ENCODE data around the gene TSPAN14. TPM values are rescaled to one million over a fixed set of nuclear protein-coding genes. Genes with fewer than 3 reads are reported as not detected.

The TSPAN14 gene
- total RNA-seq, 3 donors from 2014 or later, result 75.5 to 96.5 (median 81.0) TPM

DNA sequence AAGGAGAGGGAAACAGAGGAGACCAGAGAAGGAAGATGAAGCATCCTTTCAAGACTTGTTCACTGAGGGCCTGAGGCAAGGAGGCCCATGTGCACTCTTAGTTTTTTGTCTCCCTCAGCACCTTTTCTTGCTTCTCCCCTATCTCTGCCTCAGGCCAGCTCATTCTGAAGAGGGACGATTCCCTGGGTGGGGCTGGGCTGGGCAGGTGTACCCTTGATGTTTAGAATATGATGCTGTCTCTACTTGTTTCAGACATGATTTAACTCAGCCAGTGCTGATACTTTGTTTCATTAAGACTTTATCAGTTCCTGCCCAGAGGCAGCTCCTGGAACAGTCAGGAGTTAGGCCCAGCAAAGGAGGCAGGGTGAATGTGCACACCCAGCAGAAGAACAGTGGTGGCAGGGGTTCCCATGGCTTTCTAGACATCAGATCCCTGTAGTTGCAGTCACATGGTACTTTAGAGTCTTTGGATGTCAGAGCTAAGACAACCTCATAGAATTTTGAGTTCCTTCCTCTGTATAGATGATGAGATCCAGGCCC, 42.4 kb upstream of the TSPAN14 start:
- DNase-seq (no peak), ATAC-seq (no peak)
- TF ChIP-seq, protein P1, sequence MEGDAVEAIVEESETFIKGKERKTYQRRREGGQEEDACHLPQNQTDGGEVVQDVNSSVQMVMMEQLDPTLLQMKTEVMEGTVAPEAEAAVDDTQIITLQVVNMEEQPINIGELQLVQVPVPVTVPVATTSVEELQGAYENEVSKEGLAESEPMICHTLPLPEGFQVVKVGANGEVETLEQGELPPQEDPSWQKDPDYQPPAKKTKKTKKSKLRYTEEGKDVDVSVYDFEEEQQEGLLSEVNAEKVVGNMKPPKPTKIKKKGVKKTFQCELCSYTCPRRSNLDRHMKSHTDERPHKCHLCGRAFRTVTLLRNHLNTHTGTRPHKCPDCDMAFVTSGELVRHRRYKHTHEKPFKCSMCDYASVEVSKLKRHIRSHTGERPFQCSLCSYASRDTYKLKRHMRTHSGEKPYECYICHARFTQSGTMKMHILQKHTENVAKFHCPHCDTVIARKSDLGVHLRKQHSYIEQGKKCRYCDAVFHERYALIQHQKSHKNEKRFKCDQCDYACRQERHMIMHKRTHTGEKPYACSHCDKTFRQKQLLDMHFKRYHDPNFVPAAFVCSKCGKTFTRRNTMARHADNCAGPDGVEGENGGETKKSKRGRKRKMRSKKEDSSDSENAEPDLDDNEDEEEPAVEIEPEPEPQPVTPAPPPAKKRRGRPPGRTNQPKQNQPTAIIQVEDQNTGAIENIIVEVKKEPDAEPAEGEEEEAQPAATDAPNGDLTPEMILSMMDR (IDR thresholded peaks at IDR 0.05), result no peak
- peaks cover 64% of the 10 kb centered on the region for H3K4me1 ChIP-seq (ENCODE audit: low read depth)
- H3K4me3 ChIP-seq, result no peak overlapping the region
- H3K9me3 ChIP-seq, result no peaks in the 10 kb centered on the region
- intact Hi-C loops (cut with DNase I, micrococcal nuclease), result no loop called here
- no peaks in the 10 kb centered on the region for H3K36me3 ChIP-seq (ENCODE audit: low read depth)

- no peaks in the 10 kb centered on the region for H3K36me3 ChIP-seq (ENCODE audit: low read depth)
- intact Hi-C loops (cut with DNase I, micrococcal nuclease), result no loop called here
- H3K9me3 ChIP-seq, result no peaks in the 10 kb centered on the region
- peaks cover 62% of the 10 kb centered on the region for H3K4me1 ChIP-seq (ENCODE audit: low read depth)
- DNase-seq (no peak), ATAC-seq (no peak)
- TF ChIP-seq, protein P1 (IDR thresholded peaks at IDR 0.05), result no peak
- no peak overlapping the region for H3K4me3 ChIP-seq
Measured at GRCh38 chr10:80412486-80412885, 41.6 kb upstream of the TSPAN14 start.

DNA sequence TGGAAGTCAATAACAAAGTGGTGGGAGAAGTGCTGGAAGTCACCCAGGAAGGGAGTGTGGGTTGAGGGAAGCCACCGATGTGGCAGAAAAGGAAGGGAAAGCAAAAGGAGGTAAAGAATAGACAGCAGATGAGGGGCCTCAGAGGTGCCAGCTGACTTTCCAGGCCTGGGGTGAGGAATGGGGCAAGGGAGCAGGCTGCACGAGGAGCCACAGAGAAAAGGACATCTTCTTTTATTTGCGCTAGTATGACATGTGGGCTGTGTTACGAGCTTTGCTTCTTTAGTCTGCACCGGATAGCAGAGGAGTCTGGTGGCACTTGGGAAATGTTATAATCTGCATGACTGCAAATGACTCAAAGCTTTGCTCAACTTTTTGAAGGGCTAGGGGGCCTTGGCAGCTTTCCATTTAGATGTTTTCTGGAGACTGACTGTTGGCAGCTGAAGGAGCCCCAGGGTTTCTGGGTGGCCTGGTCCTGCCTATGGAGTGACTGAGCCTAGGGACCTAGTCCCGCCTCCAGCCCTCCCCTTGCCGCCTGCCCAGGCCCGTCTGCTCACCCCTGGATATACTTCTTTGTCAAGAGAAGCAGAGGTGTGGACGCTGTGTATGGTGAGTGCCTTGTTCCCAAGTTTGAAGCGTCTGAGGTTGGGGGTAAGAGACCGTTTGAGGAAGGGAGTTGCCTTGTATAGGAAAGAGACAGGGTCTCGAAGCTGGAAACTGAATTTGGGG, 40.7 kb upstream of the TSPAN14 start:
- Histone ChIP-seq H3K4me1 (ENCODE audit: low read depth) (peaks cover 60% of the 10 kb centered on the region), H3K36me3 (ENCODE audit: low read depth) (no peaks in the 10 kb centered on the region), H3K9me3 (no peaks in the 10 kb centered on the region), H3K4me3 (no peak overlapping the region)
- TF ChIP-seq, protein P1 (IDR thresholded peaks at IDR 0.05), result no peak
- no peak for ATAC-seq
- DNase-seq, result peak in 1 of 3 donors; percentile 10
- intact Hi-C loops (cut with DNase I, micrococcal nuclease), result no loop called here

- DNase-seq (peak in 1 of 3 donors; percentile 62), ATAC-seq (peak; percentile 80)
- H3K9me3 ChIP-seq, result no peaks in the 10 kb centered on the region
- intact Hi-C loops (cut with DNase I, micrococcal nuclease), result no loop called here
- no peaks in the 10 kb centered on the region for H3K36me3 ChIP-seq (ENCODE audit: low read depth)
- peaks cover 58% of the 10 kb centered on the region for H3K4me1 ChIP-seq (ENCODE audit: low read depth)
- no peak overlapping the region for H3K4me3 ChIP-seq
- TF ChIP-seq, protein P1 (IDR thresholded peaks at IDR 0.05), result no peak
Measured at GRCh38 chr10:80414142-80414895, 39.8 kb upstream of the TSPAN14 start.

DNA sequence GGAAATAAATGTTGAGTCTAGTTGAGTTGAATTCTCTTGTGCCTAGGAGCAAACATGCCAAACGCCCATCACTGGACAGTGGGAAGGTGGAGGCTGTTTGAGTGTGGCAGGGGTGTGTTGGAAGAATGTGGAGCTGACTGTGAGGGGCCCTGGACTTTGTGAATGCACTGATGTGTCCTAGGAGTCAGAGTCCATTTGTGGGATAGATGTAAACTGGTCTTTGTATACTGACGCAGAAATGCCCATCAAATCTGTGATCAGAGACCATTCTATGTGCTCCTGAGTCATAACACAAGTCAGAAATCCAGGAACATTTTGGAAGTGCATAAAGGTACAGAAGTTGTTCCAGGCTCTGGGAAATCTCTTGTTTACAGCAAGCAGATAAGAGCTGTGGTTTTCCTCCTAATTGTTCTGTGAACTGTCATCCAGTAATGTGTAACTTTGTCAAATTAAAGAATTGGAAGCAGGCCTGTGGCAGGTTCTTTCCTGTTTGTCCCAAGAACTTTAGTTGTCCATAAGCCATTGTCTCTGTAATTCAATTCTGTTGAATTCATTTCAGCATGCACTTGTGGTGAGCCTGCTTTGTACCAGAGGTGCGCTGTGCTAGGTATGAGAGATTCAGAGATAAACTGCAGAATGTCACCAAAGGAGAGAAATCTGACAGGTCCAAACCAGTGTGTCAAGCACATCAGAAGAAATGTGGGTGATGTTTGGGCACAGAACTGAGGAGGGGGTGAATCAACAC, 38.2 kb upstream of the TSPAN14 start:
- peaks cover 42% of the 10 kb centered on the region for H3K4me1 ChIP-seq (ENCODE audit: low read depth)
- H3K9me3 ChIP-seq, result no peaks in the 10 kb centered on the region
- DNase-seq, result no peak
- ATAC-seq, result peak; percentile 40
- H3K4me3 ChIP-seq, result no peak overlapping the region
- intact Hi-C loops (cut with DNase I, micrococcal nuclease), result no loop called here
- H3K36me3 ChIP-seq (ENCODE audit: low read depth), result no peaks in the 10 kb centered on the region
- TF ChIP-seq, protein P1 (IDR thresholded peaks at IDR 0.05), result no peak
